HG03159 (cell line): ENCODE data around the gene HNRNPLL.
A peak's percentile ranks its signal among the peaks of the same experiment; 100 is the strongest.

Source experiments
- ATAC-seq: cut with Tn5 transposase; IDR thresholded peaks from one replicate; pipeline ENCODE4 v1.9.1; 2021; ENCODE audit warnings: mild to moderate bottlenecking, moderate library complexity; ENCODE audit not compliant: unreplicated experiment

HNRNPLL gene

DNA sequence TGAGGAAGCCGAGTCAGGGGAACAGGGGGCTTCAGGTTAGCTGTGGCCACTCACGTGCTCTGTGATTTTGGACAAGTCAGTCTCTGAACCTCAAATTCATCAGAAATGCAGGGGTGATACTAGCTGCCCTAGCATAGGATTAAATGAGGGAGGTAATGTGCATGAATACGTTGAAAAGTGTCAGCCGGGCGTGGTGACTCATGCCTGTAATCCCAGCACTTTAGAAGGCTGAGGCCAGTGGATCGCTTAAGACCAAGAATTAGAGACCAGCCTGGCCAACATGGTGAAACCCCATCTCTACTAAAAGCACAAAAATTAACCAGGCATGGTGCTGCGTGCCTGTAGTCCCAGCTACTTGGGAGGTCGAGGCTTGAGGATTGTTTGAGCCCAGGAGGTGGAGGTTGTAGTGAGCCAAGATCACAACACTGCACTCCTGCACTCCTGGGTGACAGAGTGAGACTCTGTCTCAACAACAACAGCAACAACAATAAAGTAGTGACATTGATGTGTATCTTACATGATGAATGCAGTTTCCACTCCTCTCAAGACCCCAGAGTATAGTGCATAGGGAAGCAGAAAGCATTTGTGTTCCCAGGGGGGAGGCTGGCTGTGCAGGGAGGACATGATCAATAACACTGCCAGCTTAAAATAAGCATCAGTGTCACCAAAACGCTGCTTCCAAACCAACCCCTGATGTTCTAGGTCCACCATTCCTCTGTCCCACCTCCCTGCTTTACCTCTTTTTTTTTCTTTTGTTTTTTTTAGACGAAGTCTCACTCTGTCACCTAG lies 68.8 kb downstream of the HNRNPLL start:
- ATAC-seq = no peak

DNA sequence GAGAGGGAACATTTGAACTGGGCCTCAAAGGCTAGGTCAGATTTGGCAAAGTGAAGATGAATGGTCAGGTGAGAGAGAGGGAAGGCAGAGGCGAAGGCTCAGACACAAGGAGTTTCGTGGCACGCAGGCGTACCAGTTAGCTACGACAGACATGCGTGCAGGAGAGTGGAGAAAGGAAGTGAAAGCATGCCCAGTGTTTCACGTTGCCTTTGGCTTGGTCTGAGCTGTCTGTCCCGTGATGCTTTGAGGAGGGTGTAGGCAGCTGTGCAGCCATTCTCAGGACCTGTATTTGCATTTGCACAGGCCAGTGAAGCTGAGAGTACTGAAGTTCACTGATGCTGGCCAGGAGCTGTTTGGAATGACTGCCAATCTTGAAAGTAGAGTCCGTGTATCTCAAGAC lies 69.5 kb downstream of the HNRNPLL start:
- peak; percentile 95 for ATAC-seq

DNA sequence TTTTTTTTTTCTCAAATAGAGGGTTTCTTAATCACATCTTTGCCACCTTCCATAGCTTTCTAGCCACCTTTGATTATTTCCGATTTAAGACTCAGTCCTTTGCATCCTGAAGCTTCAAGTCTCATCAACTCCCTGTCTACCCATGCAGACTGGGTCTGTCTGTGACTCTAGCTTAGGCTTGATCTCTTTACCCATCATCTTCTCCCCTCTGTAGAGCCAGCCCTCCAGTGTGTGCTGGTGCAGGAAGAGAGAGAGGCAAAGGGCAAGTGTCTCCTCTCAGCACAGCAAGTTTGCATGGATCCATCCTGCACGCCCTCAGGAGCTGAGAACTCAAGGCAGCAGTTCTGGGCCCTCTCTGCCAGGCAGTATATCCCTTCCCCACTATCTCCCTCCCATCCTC lies 70.4 kb downstream of the HNRNPLL start:
- ATAC-seq = no peak

DNA sequence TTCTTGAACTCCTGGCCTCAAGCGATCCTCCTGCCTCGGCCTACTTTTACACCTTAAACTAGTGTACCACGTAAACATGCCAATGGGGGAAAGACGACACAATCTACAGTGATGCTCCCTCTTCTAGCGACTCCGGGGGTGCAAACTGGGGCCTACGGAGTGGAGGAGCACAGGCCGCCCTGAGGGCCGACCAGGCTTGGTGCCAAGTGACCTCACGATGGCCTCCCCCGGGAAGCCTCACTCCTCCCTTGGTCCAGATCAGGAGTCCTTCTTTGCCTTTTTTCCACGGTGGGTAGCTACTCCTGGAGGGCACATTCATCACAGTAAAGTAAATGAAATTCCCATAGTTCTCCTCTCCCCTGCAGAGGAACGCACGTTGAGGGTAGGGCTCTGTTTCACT lies 73.5 kb downstream of the HNRNPLL start:
- ATAC-seq = no peak

DNA sequence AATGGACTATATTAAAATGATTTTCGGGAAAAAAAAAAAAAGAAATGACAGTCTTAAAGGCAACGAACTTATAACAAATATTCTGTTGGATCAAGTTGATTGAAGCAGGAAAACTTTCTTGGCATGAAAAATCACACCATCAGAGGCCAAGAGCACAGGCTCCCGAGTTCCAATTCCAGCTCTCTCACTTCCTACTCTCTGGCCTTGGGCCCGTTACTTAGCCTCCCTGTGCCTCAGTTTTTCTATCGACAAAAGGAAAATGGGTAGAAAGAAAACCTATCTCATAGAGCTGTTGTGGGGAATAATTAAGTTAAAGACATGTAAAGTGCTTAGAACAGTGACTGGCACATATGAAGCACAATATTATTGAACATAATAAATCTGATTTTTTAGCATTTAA lies 74.2 kb downstream of the HNRNPLL start:
- ATAC-seq = no peak

GRCh38 chr2:38528008-38528442 lies 74.7 kb downstream of the HNRNPLL start:
- ATAC-seq = no peak

- no peak for ATAC-seq
Measured at GRCh38 chr2:38527338-38528007, 75.3 kb downstream of the HNRNPLL start.

- ATAC-seq = no peak
Measured at GRCh38 chr2:38526195-38526594, 76.5 kb downstream of the HNRNPLL start.

DNA sequence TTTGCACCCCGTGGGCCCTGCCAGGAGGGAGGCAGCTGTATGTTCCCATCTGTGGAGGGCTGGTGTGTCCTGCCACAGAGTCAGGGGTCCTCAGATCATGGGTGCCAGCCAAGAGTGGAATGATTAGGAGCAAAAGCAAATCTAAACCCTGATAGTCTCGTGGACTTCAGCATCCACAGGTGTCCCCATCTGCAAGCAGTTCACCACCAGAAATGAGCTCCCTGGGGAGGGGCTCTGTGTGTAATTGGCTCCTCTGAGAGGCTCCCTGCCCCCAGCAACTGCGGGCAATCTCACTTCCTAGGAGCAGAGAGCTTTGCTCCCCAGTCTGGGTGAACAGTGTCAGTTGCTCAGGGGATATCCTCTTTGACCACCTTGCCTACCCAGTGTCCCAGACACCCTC lies 78.1 kb downstream of the HNRNPLL start:
- no peak for ATAC-seq

- ATAC-seq = no peak
Measured at GRCh38 chr2:38523728-38524437, 78.8 kb downstream of the HNRNPLL start.

- no peak for ATAC-seq
Measured at GRCh38 chr2:38522754-38523349, 79.9 kb downstream of the HNRNPLL start.

DNA sequence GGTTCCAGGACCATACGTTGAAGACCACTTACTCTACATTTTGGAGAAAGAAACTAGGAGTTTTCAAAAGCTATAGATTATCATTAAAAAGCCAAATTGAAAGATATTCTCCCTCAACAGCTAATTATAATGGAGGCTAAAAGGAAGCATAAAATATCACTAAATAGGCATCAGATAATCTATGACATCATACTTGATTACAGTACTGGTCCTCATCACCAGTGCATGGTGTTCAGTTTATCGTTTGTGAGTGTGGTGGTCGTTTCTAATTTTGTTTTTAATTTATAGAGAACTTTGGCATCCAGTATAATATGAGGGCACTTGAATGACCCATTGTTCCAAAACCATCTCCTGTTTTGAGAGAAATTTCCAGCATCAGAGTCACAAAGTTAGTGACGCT lies 80.9 kb downstream of the HNRNPLL start:
- ATAC-seq = no peak

- no peak for ATAC-seq
Measured at GRCh38 chr2:38517284-38517683, 85.4 kb downstream of the HNRNPLL start.

DNA sequence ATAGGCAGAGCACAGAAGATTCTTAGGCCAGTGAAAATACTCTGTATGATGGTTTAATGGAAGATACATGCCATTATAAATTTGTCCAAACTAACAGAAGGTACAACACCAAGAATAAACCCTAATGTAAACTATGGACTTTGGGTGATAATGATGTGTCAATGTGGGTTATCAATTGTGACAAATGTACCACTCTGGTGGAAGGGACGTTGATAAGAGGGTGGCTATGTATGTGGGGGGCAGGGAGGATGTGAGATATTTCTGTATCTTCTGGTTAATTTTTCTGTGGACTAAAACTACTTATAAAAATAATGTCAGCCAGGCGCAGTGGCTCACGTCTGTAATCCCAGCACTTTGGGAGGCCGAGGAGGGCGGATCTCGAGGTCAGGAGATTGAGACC lies 86.2 kb downstream of the HNRNPLL start:
- ATAC-seq = no peak

- no peak for ATAC-seq
Measured at GRCh38 chr2:38516122-38516521, 86.6 kb downstream of the HNRNPLL start.

GRCh38 chr2:38515155-38516074 lies 87.3 kb downstream of the HNRNPLL start:
- no peak for ATAC-seq

DNA sequence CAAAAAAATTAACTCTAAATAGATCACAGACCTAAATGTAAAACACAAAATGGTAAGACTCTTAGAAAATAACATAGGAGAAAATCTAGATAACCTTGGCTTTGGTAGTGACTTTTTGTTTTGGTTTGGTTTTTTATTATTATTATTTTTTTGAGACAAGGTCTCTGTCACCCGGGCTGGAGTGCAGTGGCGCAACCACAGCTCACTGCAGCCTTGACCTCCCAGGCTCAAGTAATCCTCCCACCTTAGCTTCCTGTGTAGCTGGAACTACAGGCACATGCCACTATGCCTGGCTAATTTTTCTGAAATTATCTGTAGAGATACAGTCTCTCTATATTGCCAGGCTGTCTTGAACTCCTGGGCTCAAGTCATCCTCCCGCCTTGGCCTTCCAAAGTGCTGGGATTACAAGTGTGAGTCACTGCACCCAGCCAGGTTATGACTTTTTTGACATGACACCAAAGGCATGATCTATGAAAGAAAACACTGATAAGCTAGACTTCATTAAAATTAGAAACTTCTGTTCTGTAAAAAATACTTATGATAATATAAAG lies 88.0 kb downstream of the HNRNPLL start:
- no peak for ATAC-seq

- ATAC-seq = no peak
Measured at GRCh38 chr2:38512211-38512610, 90.5 kb downstream of the HNRNPLL start.
